GM19438 (cell line): ENCODE measurements around the gene PZP.

Experiments used
- ATAC-seq: cut with Tn5 transposase; IDR thresholded peaks from one replicate; pipeline ENCODE4 v1.9.1; 2021; ENCODE audit warnings: low read depth; ENCODE audit not compliant: unreplicated experiment

The PZP gene

GRCh38 chr12:9106610-9107541 is 101.3 kb downstream of the PZP start:
- no peak for ATAC-seq

GRCh38 chr12:9106067-9106466 is 102.1 kb downstream of the PZP start:
- no peak for ATAC-seq

- ATAC-seq: no peak
Measured at GRCh38 chr12:9104767-9105423, 103.3 kb downstream of the PZP start.

GRCh38 chr12:9104087-9104486 is 104.1 kb downstream of the PZP start:
- ATAC-seq: no peak

- no peak for ATAC-seq
Measured at GRCh38 chr12:9103050-9103849, 104.9 kb downstream of the PZP start.

- no peak for ATAC-seq
Measured at GRCh38 chr12:9101018-9101687, 107.0 kb downstream of the PZP start.

GRCh38 chr12:9099552-9100190 is 108.5 kb downstream of the PZP start:
- ATAC-seq: no peak
